ENCODE data around the gene MFSD12. TPM values are rescaled to one million over a fixed set of nuclear protein-coding genes. Genes with fewer than 3 reads are reported as not detected.

The MFSD12 gene
- total RNA-seq, 1 experiment from 2014 or later = 60.6 TPM

GRCh38 chr19:3605770-3606169 lies 48.4 kb upstream of the MFSD12 start:
- Mint-ChIP-seq H3K36me3 (ENCODE audit: insufficient read depth, unreplicated experiment) (peaks cover 6% of the 10 kb centered on the region), H3K27me3 (ENCODE audit: insufficient read depth, unreplicated experiment) (no peaks in the 10 kb centered on the region), H3K4me1 (ENCODE audit: low read depth, unreplicated experiment) (no peaks in the 10 kb centered on the region), H3K4me3 (ENCODE audit: unreplicated experiment) (no peak overlapping the region), H3K27ac (ENCODE audit: unreplicated experiment) (no peak overlapping the region), H3K9me3 (ENCODE audit: unreplicated experiment) (no peaks in the 10 kb centered on the region)
- ChIA-PET POLR2A (no interaction called here), CTCF (no interaction called here)
- H3K36me3 ChIP-seq (ENCODE audit: control insufficient read depth, insufficient read depth, low read length) = no peaks in the 10 kb centered on the region
- no peaks in the 10 kb centered on the region for H3K9me3 ChIP-seq
- peaks cover 5% of the 10 kb centered on the region; the same call in 1 of the 2 replicates for H3K4me1 ChIP-seq
- DNase-seq = no peak
- intact Hi-C loops (cut with micrococcal nuclease; ENCODE audit: unreplicated experiment) = no loop called here
- BruUV-seq (replicated peaks) = no TSS peak
- H3K4me3 ChIP-seq (ENCODE audit: low read depth, low read length) = no peak overlapping the region
- no peak for TF ChIP-seq CTCF (IDR thresholded peaks at IDR 0.05; ENCODE audit: insufficient read depth in 1 of 2, low read depth in 1 of 2, low read length in 1 of 2, severe bottlenecking in 1 of 2, unreplicated experiment in 1 of 2)
- H3K27me3 ChIP-seq (replicated peaks; ENCODE audit: control insufficient read depth, insufficient read depth, low read length) = no peaks in the 10 kb centered on the region

- H3K36me3 Mint-ChIP-seq (ENCODE audit: insufficient read depth, unreplicated experiment) = peaks cover 6% of the 10 kb centered on the region
- POLR2A ChIA-PET = no interaction called here
- no peak for TF ChIP-seq CTCF (IDR thresholded peaks at IDR 0.05; ENCODE audit: insufficient read depth in 1 of 2, low read depth in 1 of 2, low read length in 1 of 2, severe bottlenecking in 1 of 2, unreplicated experiment in 1 of 2)
- no peak for DNase-seq
- no TSS peak for BruUV-seq (replicated peaks)
- H3K36me3 ChIP-seq (ENCODE audit: control insufficient read depth, insufficient read depth, low read length) = no peaks in the 10 kb centered on the region
- no peak overlapping the region for H3K4me3 ChIP-seq (ENCODE audit: low read depth, low read length)
- no peak overlapping the region for H3K4me3 Mint-ChIP-seq (ENCODE audit: unreplicated experiment)
- no peaks in the 10 kb centered on the region for H3K9me3 Mint-ChIP-seq (ENCODE audit: unreplicated experiment)
- H3K27me3 Mint-ChIP-seq (ENCODE audit: insufficient read depth, unreplicated experiment) = no peaks in the 10 kb centered on the region
- intact Hi-C loops (cut with micrococcal nuclease; ENCODE audit: unreplicated experiment) = no loop called here
- peaks cover 5% of the 10 kb centered on the region; the same call in 1 of the 2 replicates for H3K4me1 ChIP-seq
- H3K27me3 ChIP-seq (replicated peaks; ENCODE audit: control insufficient read depth, insufficient read depth, low read length) = no peaks in the 10 kb centered on the region
- no peak overlapping the region for H3K27ac Mint-ChIP-seq (ENCODE audit: unreplicated experiment)
- CTCF ChIA-PET = no interaction called here
- H3K4me1 Mint-ChIP-seq (ENCODE audit: low read depth, unreplicated experiment) = no peaks in the 10 kb centered on the region
- no peaks in the 10 kb centered on the region for H3K9me3 ChIP-seq
Measured at GRCh38 chr19:3605361-3605760, 48.0 kb upstream of the MFSD12 start.

GRCh38 chr19:3604987-3605343 lies 47.6 kb upstream of the MFSD12 start:
- Histone ChIP-seq H3K36me3 (ENCODE audit: control insufficient read depth, insufficient read depth, low read length) (no peaks in the 10 kb centered on the region), H3K9me3 (no peaks in the 10 kb centered on the region), H3K27me3 (replicated peaks; ENCODE audit: control insufficient read depth, insufficient read depth, low read length) (no peaks in the 10 kb centered on the region), H3K4me3 (ENCODE audit: low read depth, low read length) (no peak overlapping the region), H3K4me1 (peaks cover 5% of the 10 kb centered on the region; the same call in 1 of the 2 replicates)
- no peak overlapping the region for H3K27ac Mint-ChIP-seq (ENCODE audit: unreplicated experiment)
- intact Hi-C loops (cut with micrococcal nuclease; ENCODE audit: unreplicated experiment) = no loop called here
- CTCF ChIA-PET = no interaction called here
- H3K4me1 Mint-ChIP-seq (ENCODE audit: low read depth, unreplicated experiment) = no peaks in the 10 kb centered on the region
- no peaks in the 10 kb centered on the region for H3K27me3 Mint-ChIP-seq (ENCODE audit: insufficient read depth, unreplicated experiment)
- no peak for TF ChIP-seq CTCF (IDR thresholded peaks at IDR 0.05; ENCODE audit: insufficient read depth in 1 of 2, low read depth in 1 of 2, low read length in 1 of 2, severe bottlenecking in 1 of 2, unreplicated experiment in 1 of 2)
- peaks cover 6% of the 10 kb centered on the region for H3K36me3 Mint-ChIP-seq (ENCODE audit: insufficient read depth, unreplicated experiment)
- BruUV-seq (replicated peaks) = no TSS peak
- H3K4me3 Mint-ChIP-seq (ENCODE audit: unreplicated experiment) = no peak overlapping the region
- no peaks in the 10 kb centered on the region for H3K9me3 Mint-ChIP-seq (ENCODE audit: unreplicated experiment)
- POLR2A ChIA-PET = no interaction called here
- DNase-seq = no peak
